GM21360 (cell line): ENCODE measurements around the gene KLHL1.

Source experiments
- ATAC-seq: cut with Tn5 transposase; IDR thresholded peaks from one replicate; pipeline ENCODE4 v1.9.1; 2021; ENCODE audit warnings: mild to moderate bottlenecking, moderate library complexity; ENCODE audit not compliant: unreplicated experiment

The KLHL1 gene

DNA sequence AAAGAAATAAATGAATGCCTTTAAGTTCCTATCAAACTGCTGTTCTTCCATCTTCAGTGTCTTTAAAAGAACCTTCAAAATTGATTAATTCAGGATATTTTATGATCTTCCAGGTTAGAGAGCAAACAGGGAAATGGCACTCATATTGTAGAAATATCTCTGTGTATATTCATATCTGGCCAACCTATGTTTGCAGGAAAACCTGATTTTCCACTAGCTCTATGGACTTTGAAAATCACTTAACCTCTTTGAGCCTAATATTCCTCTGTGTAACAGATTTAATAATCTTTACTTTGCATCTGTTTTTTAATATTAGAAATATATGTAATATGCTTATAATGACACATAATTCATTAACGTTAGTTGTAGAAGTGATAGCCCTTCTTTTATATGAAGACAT is 228.3 kb downstream of the KLHL1 start:
- ATAC-seq, result no peak

DNA sequence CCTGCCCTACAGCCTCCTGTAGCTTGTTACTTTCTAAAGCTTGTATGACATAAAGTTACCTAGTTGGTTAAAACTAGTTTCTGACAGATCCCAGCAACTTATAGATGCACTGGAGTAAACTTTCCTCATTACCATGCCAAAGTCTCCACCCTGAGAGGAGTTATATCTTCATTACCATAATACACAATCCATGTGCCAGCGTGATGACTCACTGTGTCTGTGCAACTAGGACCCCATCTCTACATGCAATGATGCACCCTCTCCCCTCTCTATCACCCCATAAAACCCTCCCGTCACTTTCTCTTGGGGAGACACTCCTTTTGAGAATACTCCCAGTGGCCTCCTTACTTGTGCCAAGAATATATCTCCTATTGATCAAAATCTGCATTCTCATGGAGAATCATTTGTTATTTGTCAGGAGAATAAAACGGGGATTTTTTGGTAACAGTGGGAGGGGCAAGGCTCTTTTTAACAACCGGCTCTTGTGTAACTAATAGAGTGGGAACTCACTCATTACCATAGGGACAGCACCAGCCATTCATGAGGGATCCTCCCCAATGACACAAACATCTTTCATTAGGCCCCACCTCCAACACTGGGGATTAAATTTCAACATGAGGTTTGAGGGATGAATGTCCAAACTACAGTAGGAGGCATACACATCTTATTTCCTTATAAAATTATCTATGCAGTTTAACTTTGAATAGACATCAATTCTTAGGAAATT is 235.8 kb downstream of the KLHL1 start:
- ATAC-seq, result no peak

DNA sequence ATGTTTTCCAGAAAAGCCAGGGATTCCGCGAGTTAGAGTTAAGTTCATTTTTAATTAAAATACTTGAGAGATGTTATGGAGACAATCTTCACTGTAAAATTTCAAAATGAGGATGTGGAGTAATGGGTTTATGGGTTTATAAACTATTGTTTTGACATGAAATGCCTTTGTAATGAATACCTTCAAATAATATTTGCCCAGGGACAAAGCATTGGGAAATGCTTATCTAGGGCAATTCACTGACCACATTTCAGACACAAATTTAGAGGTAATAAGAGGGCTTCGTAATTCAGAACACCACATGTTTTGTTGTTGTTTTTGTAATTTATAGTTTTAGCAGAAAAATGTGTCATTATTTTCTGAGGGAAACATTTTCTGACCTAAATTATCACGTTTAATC is 241.7 kb downstream of the KLHL1 start:
- ATAC-seq, result no peak

DNA sequence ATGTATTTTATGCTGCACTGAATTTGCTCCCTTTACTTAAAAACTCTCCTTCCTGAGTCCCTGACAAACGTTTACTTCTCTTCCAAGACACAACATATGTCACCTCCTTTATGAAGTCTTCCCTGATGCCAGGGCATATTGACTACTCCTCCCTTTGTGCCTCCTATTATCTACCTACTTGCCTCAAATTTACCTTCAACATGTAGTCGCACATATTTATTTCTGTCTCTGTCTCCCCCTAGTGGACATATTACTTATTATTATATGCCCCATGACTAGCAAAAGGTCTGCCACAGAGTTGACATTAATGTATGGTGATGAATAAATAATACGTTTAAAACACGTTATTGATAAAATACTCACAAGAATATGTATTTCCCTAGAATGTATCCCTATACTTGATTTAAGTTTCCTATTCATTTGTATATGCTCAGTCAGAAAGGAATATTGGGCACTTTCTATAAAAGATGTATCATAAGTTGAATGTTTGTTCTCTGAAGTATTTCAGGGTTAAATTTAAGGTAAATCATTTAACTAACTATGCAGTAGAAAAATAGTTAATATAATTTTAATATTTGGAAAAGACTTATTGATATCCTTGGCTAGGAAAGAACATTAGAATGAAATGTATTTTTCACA is 250.9 kb downstream of the KLHL1 start:
- ATAC-seq, result peak; percentile 97

DNA sequence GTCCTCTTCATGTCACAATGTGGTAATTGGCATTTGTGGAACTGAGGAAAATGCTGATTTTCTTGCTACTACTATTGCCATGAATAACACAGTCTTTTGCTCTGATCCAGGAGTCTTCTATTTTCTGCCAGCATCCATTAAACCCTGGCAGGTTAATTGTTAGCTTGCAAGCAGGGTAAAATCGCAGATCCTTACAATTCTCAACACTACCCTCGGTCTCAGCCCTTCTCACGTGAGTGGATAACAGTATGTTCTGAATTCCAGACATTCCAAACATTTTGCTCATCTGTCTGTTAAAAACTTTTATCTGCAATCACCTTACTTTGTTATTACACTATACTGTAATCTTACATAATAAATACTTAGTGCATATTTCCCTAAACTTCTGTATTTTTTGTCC is 251.9 kb downstream of the KLHL1 start:
- ATAC-seq, result no peak

DNA sequence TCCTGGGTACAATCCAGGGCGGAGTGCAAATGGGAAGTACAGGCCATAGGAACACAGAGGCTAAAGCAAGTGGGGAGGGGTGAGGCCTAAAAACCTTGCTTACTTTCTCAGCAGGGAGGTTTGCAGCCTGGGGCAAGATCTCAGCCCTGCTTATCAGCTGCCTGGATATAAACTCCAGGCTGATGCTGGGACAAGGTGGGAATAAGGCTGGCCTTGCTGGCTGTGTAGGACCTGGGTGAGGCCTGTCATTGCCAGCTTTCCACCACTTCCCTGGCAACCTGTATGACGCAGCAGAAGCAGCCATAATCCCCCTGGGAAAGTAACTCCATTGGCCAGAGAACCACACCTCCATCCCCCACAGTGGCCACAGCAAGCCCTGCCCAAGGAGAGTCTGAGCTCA is 279.7 kb downstream of the KLHL1 start:
- no peak for ATAC-seq

DNA sequence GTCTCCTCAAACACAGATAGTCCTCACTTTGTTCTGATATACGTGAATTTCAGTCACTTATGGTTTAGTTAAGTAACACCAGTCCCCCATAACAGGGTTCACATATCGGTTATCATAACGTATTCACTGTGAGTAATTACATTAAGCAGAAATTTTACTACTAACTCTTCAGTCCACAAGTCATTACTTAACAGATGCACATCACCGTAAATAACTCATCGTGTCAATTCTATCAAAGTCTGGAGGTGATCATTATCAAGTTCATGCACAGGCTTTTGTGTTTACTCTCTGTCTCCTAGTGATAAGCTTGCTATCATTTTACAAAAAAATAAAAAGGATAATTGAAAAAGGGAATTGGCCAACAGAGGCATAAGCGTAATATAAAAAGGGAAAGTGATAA is 288.1 kb downstream of the KLHL1 start:
- ATAC-seq, result no peak

DNA sequence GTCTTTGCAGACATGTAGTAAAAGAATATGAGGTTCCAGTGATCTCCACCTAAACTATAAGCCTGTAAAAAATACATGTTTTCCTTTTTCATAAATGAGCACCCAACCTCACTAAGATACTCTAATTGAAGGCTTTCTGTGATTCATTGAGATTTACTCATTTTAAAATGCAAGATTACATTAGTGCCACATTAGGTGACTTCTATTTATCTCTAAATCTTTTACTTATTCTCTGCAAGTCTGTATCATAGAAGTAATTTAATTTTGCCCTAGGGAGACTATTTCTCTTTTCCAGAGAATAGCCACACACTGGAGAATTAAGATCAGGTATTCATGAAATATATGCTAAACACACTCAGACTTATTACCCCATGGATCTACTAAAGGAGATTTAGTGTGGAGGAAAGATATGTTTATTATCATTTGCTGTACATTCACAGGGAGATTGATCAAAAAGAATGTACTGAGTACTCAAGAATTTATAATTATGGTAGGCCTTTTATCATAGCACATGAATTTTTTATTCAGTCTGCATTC is 290.9 kb downstream of the KLHL1 start:
- no peak for ATAC-seq

DNA sequence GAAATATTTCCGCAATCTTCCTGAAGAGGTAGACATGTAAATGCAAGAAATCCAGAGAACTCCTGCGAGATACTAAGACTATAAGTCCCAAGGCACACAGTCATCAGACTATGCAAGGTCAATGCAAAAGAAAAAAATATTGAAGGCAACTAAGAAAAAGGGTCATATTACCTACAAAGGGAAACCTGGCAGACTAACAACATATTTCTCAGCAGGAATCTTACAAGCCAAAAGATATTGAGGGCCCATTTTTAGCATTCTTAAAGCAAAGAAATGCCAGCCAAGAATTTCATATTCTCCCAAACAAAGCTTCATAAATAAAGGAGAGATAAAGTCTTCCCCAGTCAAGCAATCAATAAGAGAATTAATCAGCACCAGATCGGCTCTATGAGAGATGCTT is 299.1 kb downstream of the KLHL1 start:
- ATAC-seq, result no peak

DNA sequence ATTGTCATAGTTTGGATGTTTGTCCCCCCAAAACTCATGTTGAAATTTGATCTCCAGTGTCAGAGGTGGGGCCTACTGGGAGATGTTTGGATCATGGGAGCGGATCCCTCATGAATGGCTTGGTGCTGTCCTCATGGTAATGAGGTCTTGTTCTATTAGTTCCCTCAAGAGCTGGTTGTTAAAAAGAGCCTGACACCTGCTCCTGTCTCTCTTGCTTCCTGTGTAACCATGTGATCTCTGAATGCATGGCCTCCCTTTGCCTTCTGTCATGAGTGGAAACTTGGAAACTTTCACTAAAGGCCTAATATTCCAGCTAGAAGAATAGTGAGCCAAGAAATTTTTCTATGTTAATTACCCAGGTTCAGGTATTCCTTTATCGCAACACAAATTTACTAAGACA is 312.0 kb downstream of the KLHL1 start:
- ATAC-seq, result no peak

DNA sequence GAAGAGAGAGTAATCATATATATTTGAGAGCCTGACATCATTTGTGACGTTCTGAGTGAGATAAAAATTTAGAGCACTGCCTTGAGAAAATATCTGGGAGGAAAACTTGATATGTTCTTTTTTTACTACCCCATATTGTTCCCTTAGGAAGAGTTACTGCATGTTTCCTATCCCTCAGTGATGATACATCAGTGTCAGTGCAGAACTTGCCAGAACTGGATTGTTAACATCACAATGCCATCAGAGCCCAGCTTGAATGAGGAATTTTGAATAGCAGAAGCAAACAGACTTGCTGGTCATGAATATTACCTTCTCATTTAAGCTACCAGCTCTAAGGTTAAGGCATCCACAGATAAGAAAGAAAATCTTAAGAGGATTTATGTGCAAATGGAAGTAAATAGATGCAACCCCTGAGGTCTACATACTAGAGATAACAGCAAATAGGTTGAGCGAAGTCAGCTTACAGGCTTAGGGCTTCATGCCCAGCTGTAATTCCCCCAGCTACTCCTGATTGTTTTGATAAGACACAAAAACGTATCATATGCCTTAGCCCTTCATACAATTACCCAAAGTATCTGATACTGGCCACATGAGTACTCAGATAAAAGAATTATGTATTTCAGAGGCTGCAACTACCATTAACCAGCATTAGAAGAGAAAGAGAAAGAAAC is 314.3 kb downstream of the KLHL1 start:
- ATAC-seq, result no peak

DNA sequence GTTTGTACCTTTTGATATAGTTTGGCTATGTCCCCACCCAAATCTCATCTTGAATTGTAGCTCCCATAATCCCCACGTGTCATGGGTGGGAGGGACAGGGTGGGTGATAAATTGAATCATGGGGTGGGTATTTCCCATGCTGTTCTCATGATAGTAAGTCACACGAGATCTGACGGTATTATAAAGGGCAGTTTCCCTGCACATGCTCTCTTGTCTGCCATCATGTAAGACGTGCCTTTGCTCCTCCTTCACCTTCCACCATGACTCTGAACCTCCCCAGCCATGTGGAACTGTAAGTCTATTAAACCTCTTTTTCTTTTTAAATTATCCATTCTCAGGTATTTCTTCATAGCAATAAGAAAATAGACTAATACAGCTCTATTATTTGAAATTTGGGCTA is 331.3 kb downstream of the KLHL1 start:
- ATAC-seq, result no peak

DNA sequence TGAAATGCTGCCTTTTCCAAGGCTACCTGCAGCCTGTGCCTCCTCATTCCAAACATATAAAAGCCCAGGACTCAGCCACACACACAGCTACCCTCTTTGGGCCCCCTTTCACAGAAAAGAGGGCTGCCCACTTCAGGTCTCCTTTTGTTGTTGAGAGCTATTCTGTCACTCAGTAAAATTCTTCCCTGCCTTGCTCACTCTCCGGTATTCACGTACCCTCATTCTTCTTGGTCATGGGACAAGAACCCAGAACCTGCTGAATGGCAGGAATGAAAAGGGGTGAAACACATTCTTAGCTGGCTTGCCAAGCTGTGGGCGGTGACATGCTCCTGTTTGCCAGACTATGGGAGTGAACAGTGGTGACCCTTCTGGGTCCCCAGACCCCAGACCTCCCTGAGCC is 338.6 kb downstream of the KLHL1 start:
- ATAC-seq, result no peak

DNA sequence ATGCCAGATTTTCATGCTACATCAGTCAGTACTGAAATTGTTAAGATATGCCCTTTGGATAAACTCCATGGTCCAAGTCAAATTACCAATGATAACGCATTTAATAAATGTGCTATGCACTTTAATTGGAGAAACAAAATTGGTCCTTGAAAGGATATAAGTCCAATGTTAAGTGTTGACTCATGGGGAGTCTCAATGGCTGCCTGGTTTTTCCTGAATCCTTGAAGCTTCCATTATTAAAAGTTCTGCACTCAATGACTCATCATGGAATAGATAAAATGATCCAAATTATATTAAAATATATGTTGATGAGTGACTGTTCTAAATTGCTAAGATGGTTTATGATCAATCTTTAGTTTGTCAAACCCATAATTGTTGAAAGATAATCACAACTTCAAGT is 346.7 kb downstream of the KLHL1 start:
- ATAC-seq, result no peak

DNA sequence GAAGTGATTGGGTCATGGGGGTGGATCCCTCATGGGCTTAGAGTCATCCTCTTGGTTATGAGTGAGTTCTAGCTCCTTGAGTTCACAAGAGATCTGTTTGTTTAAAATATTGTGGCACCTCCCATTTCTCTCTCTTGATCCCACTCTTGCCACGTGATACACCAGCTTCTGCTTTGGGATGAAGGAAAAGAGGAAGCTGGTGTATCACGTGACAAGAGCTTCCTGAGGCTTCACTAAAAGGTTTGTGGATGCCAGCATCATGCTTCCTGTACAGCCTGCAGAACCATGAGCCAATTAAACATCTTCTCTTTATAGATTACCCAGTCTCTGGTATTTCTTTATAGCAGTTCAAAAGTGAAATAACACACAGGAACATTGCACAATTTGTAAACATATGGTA is 353.2 kb downstream of the KLHL1 start:
- no peak for ATAC-seq

DNA sequence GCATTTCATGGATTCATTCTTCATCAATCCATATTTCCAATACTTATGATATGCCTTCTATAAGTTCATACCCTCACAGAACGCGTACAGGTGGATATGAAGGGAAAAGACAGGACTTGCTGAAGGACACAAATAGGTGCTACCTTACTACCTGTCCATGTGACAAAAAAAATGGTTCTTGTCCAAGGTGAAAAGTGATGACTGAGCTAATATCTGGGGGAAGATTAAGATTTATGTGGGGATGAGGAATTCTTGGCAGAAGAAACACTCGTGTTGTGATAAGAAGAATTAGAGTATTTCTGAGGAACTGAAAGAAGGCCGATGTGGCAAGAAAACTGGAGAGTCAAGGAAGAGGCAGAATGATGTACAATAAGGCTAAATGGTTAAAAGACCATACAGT is 357.0 kb downstream of the KLHL1 start:
- ATAC-seq, result no peak

DNA sequence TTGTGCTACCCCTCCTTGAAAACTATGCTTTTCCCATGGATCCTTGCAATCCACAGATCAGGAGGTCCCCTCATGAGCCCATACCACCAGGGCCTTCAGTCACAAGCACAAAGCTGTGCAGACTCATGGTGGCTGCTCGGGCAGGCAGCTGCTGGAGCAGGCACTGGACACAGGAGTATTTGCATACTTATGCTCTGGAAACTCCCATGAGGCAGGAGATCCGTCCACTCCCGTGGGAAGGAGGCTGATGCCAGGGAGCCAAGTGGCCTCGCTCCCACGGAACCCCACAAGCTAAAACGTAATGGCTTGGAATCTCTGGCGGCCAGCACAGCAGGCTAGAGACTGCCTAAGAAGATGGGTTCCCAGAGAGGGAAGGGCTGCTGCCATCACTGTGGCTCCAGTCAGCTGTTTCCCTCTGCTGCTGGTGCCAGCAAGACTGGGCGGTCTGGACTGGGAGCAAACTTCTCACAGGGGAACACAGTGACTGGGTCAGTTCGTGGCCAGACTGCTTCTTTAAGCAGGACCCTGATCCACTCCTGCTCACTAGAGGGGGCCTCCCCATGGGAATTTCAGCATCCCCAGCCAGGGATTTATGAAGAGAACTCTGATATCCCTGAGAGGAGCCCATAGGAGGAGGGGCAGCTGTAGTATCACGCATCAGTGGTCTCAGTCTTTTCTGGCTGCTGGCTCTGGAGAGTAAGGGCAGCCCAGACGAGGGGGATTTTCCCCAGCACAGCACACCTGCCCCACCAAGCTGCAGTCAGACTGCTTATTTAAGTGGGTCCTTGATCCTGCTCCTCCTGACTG is 370.9 kb downstream of the KLHL1 start:
- no peak for ATAC-seq

DNA sequence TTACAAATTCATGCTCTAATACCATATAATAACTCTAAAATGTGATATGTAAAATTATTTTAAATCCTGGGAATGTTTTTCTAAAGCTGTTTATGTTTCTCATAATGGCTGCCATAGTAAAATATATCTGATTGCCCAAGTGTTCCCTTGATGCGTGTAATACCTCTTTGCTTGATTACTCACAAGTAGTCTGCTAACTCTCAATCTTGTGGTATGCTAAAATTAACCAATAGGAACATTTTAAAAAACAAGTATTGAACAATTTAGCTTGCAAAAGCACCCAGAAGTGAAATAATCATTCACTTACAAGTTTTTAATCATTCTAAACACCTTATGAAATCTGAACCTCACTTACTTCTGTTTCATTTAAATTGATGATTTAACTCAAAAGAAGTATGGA is 386.6 kb downstream of the KLHL1 start:
- no peak for ATAC-seq

DNA sequence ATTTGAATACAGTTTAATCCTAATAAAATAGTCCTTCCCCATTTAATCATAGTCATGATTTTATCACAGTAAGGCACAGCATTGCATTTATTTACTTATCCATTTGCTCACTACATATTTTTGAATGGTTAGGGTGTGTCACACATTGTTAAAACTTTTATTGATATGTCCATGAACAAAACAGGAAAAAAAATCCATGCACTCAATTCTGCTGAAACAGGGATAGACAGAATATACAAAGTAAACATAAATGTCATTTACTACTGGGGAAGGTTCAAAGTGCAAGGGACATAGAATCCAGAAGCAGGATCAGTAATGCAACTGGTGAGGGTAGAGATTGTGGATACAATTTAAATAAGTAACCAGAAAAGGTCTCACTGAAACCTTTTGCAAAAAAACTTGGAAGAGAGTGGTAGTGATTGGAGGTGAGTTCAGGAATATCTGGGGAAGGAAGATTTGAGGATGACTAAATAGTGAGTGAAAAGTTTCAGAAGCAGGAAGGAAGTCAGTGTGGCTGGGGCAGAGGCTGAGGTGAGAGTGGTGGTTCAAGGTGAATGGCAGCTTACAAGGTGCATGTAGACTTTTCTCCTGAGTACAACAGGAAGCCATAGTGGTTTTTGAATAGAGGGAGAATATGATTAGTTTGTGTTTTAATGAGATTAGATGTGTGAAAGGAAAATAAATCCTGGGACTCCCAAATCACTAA is 387.8 kb downstream of the KLHL1 start:
- no peak for ATAC-seq

DNA sequence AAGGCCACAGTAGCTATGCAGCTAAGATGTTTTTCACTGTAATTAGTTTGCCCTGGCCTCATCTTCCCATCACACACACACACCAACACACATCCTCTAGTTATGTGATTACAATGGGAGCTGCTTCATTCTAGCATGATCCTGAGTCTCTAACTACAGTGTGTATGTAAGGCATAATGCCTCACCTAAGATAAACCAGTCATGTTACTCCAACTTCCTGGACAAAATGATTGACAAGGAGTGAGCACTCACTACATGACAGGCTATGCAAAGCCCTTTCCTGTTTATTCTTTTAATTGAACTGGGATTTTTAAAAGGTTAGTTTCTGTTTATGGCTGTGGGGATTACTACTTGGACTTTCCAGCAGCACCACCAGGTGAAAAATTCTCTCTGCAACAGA is 401.4 kb downstream of the KLHL1 start:
- no peak for ATAC-seq

DNA sequence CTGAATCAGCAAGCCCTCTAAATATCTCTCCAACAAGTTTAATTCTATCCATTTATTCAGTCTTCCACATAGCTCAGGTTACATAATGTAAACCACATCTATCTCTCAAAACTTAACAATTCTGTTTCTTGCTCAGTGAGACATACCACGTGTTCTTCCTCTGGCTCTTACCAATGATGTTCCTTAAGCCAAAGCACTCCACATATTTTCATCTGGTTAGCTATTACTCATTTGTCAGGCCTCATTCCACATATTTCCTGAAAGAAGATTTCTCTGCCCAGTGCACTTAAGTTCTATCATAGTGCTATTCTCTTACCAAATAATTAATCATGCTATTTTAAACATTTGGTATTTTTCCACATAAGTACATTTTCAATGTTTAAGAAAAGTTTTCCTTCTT is 403.9 kb downstream of the KLHL1 start:
- ATAC-seq, result no peak
